Measurements from ENCODE around the gene LANCL3. TPM values are rescaled to one million over a fixed set of nuclear protein-coding genes. Genes with fewer than 3 reads are reported as not detected.

Gene LANCL3
- total RNA-seq, 1 donor, result 0.18 TPM

DNA sequence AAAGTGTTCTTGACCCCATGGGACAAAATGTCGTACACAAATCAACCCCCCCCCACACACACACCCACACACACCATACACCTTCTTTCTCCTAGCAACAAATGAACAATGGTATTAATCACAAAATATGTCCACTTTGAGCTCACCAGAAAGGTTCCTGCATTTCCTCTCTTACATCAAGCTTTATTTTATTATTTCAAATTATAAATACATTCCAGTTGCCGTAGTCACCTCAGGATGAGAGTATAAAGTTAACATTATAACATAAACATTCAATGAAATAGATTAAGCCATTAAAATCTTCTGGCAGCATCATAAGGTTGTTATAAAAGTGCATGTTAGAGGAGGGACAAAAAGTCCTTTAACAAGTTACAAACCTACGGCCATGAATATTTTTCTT lies 121.5 kb downstream of the LANCL3 start:
- no peak overlapping the region for H3K4me3 ChIP-seq (ENCODE audit: low read depth, low read length)
- no peak for DNase-seq (ENCODE audit: low read depth)
- TF ChIP-seq, protein P1, sequence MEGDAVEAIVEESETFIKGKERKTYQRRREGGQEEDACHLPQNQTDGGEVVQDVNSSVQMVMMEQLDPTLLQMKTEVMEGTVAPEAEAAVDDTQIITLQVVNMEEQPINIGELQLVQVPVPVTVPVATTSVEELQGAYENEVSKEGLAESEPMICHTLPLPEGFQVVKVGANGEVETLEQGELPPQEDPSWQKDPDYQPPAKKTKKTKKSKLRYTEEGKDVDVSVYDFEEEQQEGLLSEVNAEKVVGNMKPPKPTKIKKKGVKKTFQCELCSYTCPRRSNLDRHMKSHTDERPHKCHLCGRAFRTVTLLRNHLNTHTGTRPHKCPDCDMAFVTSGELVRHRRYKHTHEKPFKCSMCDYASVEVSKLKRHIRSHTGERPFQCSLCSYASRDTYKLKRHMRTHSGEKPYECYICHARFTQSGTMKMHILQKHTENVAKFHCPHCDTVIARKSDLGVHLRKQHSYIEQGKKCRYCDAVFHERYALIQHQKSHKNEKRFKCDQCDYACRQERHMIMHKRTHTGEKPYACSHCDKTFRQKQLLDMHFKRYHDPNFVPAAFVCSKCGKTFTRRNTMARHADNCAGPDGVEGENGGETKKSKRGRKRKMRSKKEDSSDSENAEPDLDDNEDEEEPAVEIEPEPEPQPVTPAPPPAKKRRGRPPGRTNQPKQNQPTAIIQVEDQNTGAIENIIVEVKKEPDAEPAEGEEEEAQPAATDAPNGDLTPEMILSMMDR (IDR thresholded peaks at IDR 0.05; ENCODE audit: insufficient read depth, low read length), result no peak

DNA sequence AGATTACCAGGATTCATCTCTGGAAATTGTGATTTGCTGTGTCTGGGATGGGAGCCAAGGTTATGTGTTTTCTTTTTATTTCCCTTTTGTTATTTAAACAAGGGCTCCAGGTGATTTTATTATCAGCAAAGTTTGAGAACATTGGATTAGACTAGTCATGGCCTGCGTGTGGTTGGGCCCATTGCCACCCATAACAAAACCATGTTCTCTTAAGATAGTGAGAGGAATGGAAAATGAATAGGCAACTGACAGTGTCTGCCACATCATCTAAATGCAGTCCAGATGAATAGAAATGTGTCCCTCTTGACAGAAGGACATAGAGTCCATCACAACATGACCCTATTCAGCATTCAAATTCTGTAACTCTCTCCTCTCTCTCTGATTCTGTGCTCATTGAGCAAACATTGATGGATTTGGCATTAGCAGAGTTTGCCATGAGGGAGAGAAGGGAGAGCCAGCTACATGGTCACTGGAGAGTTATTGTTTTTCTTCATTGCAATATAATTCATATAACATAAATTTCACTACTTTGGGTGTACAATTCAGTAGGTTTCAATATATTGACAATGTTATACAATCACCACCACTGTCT lies 125.8 kb downstream of the LANCL3 start:
- TF ChIP-seq, protein P1 (IDR thresholded peaks at IDR 0.05; ENCODE audit: insufficient read depth, low read length), result no peak
- no peak for DNase-seq (ENCODE audit: low read depth)

DNA sequence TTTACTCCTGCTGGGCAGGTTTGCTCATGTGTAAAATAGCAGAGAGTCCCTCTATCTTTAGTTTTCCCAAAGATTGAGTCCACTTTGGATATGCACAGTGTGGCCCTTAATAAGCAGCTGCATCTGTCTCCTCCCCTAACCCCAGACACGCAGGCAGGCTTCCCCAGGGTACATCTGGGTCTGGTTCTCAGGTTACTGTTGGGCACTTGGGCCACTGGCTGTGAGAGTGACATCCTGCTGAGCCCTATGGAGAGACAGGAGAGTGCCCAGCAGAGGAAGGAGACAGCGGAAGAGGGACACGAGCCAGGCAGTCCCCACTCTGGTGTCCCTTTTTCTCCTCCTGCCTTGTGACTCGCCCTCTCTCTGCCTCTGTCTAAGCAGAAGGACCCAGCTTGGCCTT lies 130.1 kb downstream of the LANCL3 start:
- TF ChIP-seq, protein P1 (IDR thresholded peaks at IDR 0.05; ENCODE audit: insufficient read depth, low read length), result no peak

More for the DNA sequence above, 125.8 kb downstream of the LANCL3 start:
- H3K4me3 ChIP-seq (ENCODE audit: low read depth, low read length), result no peak overlapping the region

DNA sequence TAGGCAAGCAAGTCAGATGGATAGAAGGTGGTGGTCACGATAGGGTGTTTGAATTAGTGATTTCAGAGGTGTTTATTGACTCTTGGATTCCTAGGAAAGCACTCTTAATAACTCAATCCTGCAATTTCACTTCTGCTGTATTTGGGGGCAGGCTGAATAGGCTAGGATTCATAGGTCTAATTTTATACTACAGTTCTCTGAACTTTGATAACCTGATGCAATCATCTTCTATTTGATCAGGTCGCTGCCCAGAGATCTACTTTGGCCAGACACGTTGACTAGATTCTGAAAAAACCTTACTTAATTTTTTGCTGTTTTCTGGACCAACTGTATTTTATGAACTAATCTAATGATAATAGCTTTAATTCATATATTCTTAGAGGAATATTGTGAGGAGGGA lies 140.5 kb downstream of the LANCL3 start:
- DNase-seq (ENCODE audit: low read depth), result no peak
- no peak overlapping the region for H3K4me3 ChIP-seq (ENCODE audit: low read depth, low read length)
- TF ChIP-seq, protein P1 (IDR thresholded peaks at IDR 0.05; ENCODE audit: insufficient read depth, low read length), result no peak

More for the DNA sequence above, 130.1 kb downstream of the LANCL3 start:
- DNase-seq (ENCODE audit: low read depth), result no peak
- no peak overlapping the region for H3K4me3 ChIP-seq (ENCODE audit: low read depth, low read length)

DNA sequence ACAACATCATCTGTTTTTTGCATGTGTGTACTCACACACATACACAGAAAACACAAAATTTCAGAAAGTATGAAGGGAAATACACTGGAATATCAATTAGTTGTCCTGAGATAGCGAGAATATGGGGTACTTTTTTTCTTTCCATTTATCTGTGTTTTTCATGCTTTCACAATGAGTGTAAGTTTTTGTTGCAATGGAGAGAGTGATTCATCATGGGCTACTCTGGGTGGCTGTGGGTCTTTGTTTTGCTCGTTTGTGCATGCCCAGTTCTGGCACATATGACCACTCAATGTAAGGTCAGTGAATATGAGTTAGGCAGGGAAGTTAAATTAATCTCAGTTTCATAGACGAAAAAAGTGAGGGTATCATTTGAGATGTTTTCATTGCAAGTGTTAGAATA lies 141.0 kb downstream of the LANCL3 start:
- no peak overlapping the region for H3K4me3 ChIP-seq (ENCODE audit: low read depth, low read length)
- TF ChIP-seq, protein P1 (IDR thresholded peaks at IDR 0.05; ENCODE audit: insufficient read depth, low read length), result no peak
- peak; percentile 19 for DNase-seq (ENCODE audit: low read depth)

DNA sequence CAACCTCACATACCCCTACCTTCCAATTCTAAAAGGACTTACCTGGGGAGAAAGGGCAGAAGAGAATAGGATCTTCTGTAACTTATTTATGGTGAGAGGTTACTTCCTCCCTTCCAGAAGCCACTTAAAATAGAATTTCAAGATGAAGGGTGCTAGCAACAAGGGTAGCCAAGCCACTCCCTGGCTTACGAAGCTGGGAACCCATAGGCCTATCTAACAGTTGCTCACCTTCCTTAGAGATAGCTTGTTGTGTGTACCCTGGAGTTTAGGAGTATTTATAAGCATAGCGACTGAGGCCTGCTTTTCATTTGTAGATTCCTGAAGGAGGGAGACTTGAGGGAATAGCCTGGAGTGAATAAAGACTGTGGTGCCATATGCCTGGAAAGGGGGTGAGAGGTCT lies 143.0 kb downstream of the LANCL3 start:
- TF ChIP-seq, protein P1 (IDR thresholded peaks at IDR 0.05; ENCODE audit: insufficient read depth, low read length), result no peak
- H3K4me3 ChIP-seq (ENCODE audit: low read depth, low read length), result no peak overlapping the region
- DNase-seq (ENCODE audit: low read depth), result no peak

DNA sequence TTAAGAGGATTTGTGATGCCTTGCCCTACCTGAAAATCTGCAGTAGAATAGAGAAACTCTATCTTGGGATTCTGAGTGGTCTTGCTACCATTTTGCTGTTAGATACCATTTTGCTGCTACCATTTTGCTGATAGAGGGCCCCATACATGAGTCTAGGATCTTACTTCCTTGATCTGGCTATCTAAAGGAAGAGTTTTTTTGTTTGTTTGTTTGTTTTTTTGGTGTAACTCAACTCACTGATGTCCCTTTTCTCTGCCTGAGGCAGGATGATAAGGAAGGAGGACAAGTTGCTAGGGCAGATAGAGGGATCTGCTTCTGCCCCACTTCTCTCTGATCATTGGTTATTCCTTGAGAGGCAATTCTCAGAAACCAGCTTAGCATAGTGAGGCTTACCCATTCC lies 145.1 kb downstream of the LANCL3 start:
- DNase-seq (ENCODE audit: low read depth), result no peak
- TF ChIP-seq, protein P1 (IDR thresholded peaks at IDR 0.05; ENCODE audit: insufficient read depth, low read length), result no peak
- no peak overlapping the region for H3K4me3 ChIP-seq (ENCODE audit: low read depth, low read length)

All from fibroblast of the aortic adventitia (primary cell).